SU-DHL-6 (cell line): ENCODE results near the gene THEMIS.

Experiments
- H2AFZ ChIP-seq: fragments of 200-600 bp; sonication (generic); 2 replicates; pipeline ENCODE4 v1.6.1; 2014; ENCODE audit warnings: low read depth, mild to moderate bottlenecking, moderate library complexity, mixed read lengths, antibody characterized with exemption, low read length; ENCODE audit not compliant: severe bottlenecking
- H3F3A ChIP-seq: fragments of 200-600 bp; shearing (Covaris generic); 2 replicates; pipeline ENCODE4 v1.6.0; 2016; ENCODE audit warnings: antibody characterized with exemption, mild to moderate bottlenecking; ENCODE audit not compliant: insufficient read depth
- H3K27ac ChIP-seq: fragments of 200-600 bp; sonication (generic); 2 replicates; pipeline ENCODE4 v1.5.1; 2016; ENCODE audit warnings: low read depth, mild to moderate bottlenecking, low read length, moderate library complexity, mixed read lengths
- H3K27me3 ChIP-seq: fragments of 200-600 bp; sonication (generic), shearing (Covaris generic); 2 replicates; pipeline ENCODE4 v1.6.0; 2014; ENCODE audit warnings: mild to moderate bottlenecking, low read length
- H3K36me3 ChIP-seq: fragments of 200-600 bp; sonication (generic); 2 replicates; pipeline ENCODE4 v1.6.1; 2014; ENCODE audit warnings: mild to moderate bottlenecking, low read length, mixed read lengths
- H3K4me2 ChIP-seq: fragments of 300-600, 200-600 bp; shearing (Covaris generic), sonication (generic); 2 replicates; pipeline ENCODE4 v1.6.0; 2014; ENCODE audit warnings: low read length, low read depth, mild to moderate bottlenecking; ENCODE audit not compliant: poor library complexity, severe bottlenecking
- H3K4me3 ChIP-seq: fragments of 200-600 bp; sonication (generic); 2 replicates; pipeline ENCODE4 v1.5.1; 2014; ENCODE audit warnings: antibody characterized with exemption, low read length, mild to moderate bottlenecking, mixed read lengths; ENCODE audit not compliant: insufficient read depth, poor library complexity, severe bottlenecking
- H3K79me2 ChIP-seq: fragments of 200-600 bp; sonication (generic); 2 replicates; pipeline ENCODE4 v1.6.1; 2014; ENCODE audit warnings: mild to moderate bottlenecking, low read length, moderate library complexity; ENCODE audit not compliant: insufficient read depth
- H3K9ac ChIP-seq: fragments of 200-600 bp; sonication (generic); 2 replicates; pipeline ENCODE4 v1.7.0; 2014; ENCODE audit warnings: mild to moderate bottlenecking, low read length
- H3K9me2 ChIP-seq: fragments of 200-600 bp; sonication (generic); replicated peaks from 2 replicates; pipeline ENCODE4 v1.6.1; 2014; ENCODE audit warnings: low read length; ENCODE audit not compliant: insufficient read depth
- H3K9me3 ChIP-seq: fragments of 200-600 bp; sonication (generic); 2 replicates; pipeline ENCODE4 v1.6.1; 2014; ENCODE audit warnings: low read length, mixed read lengths; ENCODE audit not compliant: insufficient read depth
- H4K20me1 ChIP-seq: fragments of 200-600 bp; sonication (generic); 2 replicates; pipeline ENCODE4 v1.6.1; 2014; ENCODE audit warnings: low read depth, mild to moderate bottlenecking, antibody characterized with exemption, low read length, moderate library complexity, mixed read lengths
- EZH2phosphoT487 ChIP-seq: fragments of 200-600 bp; sonication (generic), shearing (Covaris generic); conservative IDR thresholded peaks from 2 replicates; pipeline ENCODE4 v1.6.1; 2018; ENCODE audit warnings: mild to moderate bottlenecking, antibody characterized with exemption, low read length, moderate library complexity, mixed read lengths
- TF ChIP-seq, protein P1 (sequence below): fragments of 200-600 bp; sonication (generic); IDR thresholded peaks from one replicate; pipeline ENCODE4 v1.5.1; 2017; ENCODE audit warnings: antibody characterized with exemption, mild to moderate bottlenecking, low read length, moderate library complexity; ENCODE audit not compliant: insufficient read depth, poor library complexity, severe bottlenecking

The THEMIS gene

GRCh38 chr6:127824061-127824460 is 76.8 kb downstream of the THEMIS start:
- Histone ChIP-seq H3K27me3 (no peaks in the 10 kb centered on the region), H3K4me2 (no peak overlapping the region), H3K9me2 (no peaks in the 10 kb centered on the region), H3K79me2 (no peaks in the 10 kb centered on the region), H3K4me3 (no peak overlapping the region), H3K27ac (no peak overlapping the region), H3K36me3 (no peaks in the 10 kb centered on the region), H3F3A (no peaks in the 10 kb centered on the region), H3K9me3 (no peaks in the 10 kb centered on the region), H2AFZ (no peak overlapping the region), H4K20me1 (no peaks in the 10 kb centered on the region), H3K9ac (no peak overlapping the region)
- TF ChIP-seq, protein P1, sequence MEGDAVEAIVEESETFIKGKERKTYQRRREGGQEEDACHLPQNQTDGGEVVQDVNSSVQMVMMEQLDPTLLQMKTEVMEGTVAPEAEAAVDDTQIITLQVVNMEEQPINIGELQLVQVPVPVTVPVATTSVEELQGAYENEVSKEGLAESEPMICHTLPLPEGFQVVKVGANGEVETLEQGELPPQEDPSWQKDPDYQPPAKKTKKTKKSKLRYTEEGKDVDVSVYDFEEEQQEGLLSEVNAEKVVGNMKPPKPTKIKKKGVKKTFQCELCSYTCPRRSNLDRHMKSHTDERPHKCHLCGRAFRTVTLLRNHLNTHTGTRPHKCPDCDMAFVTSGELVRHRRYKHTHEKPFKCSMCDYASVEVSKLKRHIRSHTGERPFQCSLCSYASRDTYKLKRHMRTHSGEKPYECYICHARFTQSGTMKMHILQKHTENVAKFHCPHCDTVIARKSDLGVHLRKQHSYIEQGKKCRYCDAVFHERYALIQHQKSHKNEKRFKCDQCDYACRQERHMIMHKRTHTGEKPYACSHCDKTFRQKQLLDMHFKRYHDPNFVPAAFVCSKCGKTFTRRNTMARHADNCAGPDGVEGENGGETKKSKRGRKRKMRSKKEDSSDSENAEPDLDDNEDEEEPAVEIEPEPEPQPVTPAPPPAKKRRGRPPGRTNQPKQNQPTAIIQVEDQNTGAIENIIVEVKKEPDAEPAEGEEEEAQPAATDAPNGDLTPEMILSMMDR: no peak
- TF ChIP-seq EZH2phosphoT487: no peak

DNA sequence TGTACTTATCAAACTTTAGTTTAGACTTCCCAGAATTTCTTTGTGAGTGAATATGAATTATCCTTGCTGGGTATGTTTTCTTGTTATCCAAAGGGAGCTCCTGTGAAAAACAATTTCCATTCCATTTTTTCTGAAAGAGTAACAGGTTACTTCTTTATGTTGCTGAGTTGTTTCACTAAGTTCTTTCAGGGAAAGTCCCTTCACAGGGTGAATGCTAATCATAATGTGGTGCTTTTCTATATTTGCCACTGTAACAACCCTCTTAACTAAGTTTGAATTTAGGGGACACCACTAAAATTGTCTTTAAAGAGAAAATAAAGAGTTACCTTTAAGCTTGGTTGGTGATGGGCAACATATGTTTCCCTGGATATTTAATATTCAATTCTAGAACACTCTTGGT is 79.4 kb downstream of the THEMIS start:
- no peaks in the 10 kb centered on the region for H3K36me3 ChIP-seq
- no peak overlapping the region for H3K4me2 ChIP-seq
- no peaks in the 10 kb centered on the region for H3F3A ChIP-seq
- no peak overlapping the region for H3K9ac ChIP-seq
- H3K79me2 ChIP-seq: no peaks in the 10 kb centered on the region
- H3K4me3 ChIP-seq: no peak overlapping the region
- TF ChIP-seq EZH2phosphoT487: no peak
- TF ChIP-seq, protein P1: no peak
- H3K9me3 ChIP-seq: no peaks in the 10 kb centered on the region
- no peaks in the 10 kb centered on the region for H3K27me3 ChIP-seq
- no peak overlapping the region for H2AFZ ChIP-seq
- H3K9me2 ChIP-seq: no peaks in the 10 kb centered on the region
- no peaks in the 10 kb centered on the region for H4K20me1 ChIP-seq
- H3K27ac ChIP-seq: no peak overlapping the region

GRCh38 chr6:127818149-127818548 is 82.7 kb downstream of the THEMIS start:
- Histone ChIP-seq H2AFZ (no peak overlapping the region), H3K4me3 (no peak overlapping the region), H3K9me3 (no peaks in the 10 kb centered on the region), H4K20me1 (no peaks in the 10 kb centered on the region), H3K27ac (no peak overlapping the region), H3K27me3 (no peaks in the 10 kb centered on the region), H3F3A (no peaks in the 10 kb centered on the region), H3K36me3 (no peaks in the 10 kb centered on the region), H3K4me2 (no peak overlapping the region), H3K9me2 (no peaks in the 10 kb centered on the region), H3K9ac (no peak overlapping the region), H3K79me2 (no peaks in the 10 kb centered on the region)
- no peak for TF ChIP-seq EZH2phosphoT487
- TF ChIP-seq, protein P1: no peak
